OCI-LY1 (cell line): ENCODE data around the gene KRTAP10-8.
"Not testable (repeated sequence)": the region's sequence is repeated elsewhere in the genome, so short reads cannot be mapped to it uniquely, and the experiment has no call there.

Experiments used
- H2AFZ ChIP-seq: fragments of 200-600 bp; sonication (generic), shearing (Covaris generic); 2 replicates; pipeline ENCODE4 v1.6.0; 2014; ENCODE audit warnings: antibody characterized with exemption, mild to moderate bottlenecking, low read length
- H3F3A ChIP-seq: fragments of 200-600 bp; sonication (generic), shearing (Covaris generic); 2 replicates; pipeline ENCODE4 v1.6.0; 2014; ENCODE audit warnings: mild to moderate bottlenecking, antibody characterized with exemption, low read length, moderate library complexity; ENCODE audit not compliant: insufficient read depth
- H3K27ac ChIP-seq: fragments of 200-600 bp; sonication (generic); 2 replicates; pipeline ENCODE4 v1.5.1; 2014; ENCODE audit warnings: low read length, mixed run types, mild to moderate bottlenecking, low read depth; ENCODE audit not compliant: poor library complexity, severe bottlenecking
- H3K27me3 ChIP-seq: fragments of 200-600 bp; sonication (generic); 2 replicates; pipeline ENCODE4 v1.6.0; 2014; ENCODE audit warnings: antibody characterized with exemption, mild to moderate bottlenecking, low read length, moderate library complexity; ENCODE audit not compliant: insufficient read depth
- H3K36me3 ChIP-seq: fragments of 200-600 bp; sonication (generic); 2 replicates; pipeline ENCODE4 v1.6.1; 2014; ENCODE audit warnings: mild to moderate bottlenecking, antibody characterized with exemption, low read length, moderate library complexity, mixed read lengths; ENCODE audit not compliant: insufficient read depth
- H3K4me1 ChIP-seq: fragments of 200-600 bp; sonication (generic); 2 replicates; pipeline ENCODE4 v1.5.1; 2014; ENCODE audit warnings: mild to moderate bottlenecking, low read length, moderate library complexity; ENCODE audit not compliant: insufficient read depth, severe bottlenecking
- H3K4me2 ChIP-seq: fragments of 200-600 bp; sonication (generic), shearing (Covaris generic); 2 replicates; pipeline ENCODE4 v1.6.1; 2014; ENCODE audit warnings: low read length
- H3K4me3 ChIP-seq: fragments of 200-600 bp; sonication (generic); 2 replicates; pipeline ENCODE4 v1.5.1; 2014; ENCODE audit warnings: low read length, low read depth, mild to moderate bottlenecking, mixed read lengths; ENCODE audit not compliant: poor library complexity, severe bottlenecking
- H3K79me2 ChIP-seq: fragments of 200-600 bp; shearing (Covaris generic); 2 replicates; pipeline ENCODE4 v1.6.1; 2016; ENCODE audit warnings: mixed run types, low read length, mixed read lengths; ENCODE audit not compliant: insufficient read depth
- H3K9ac ChIP-seq: fragments of 200-600 bp; sonication (generic), shearing (Covaris generic); 2 replicates; pipeline ENCODE4 v1.6.1; 2014; ENCODE audit warnings: mild to moderate bottlenecking, low read length, mixed read lengths
- H3K9me2 ChIP-seq: fragments of 200-600 bp; sonication (generic), shearing (Covaris generic); 2 replicates; pipeline ENCODE4 v1.6.1; 2014; ENCODE audit warnings: low read depth, mild to moderate bottlenecking, low read length, mixed read lengths
- H3K9me3 ChIP-seq: fragments of 200-600 bp; shearing (Covaris generic); 2 replicates; pipeline ENCODE4 v1.6.1; 2014; ENCODE audit warnings: low read length, mixed read lengths
- H4K20me1 ChIP-seq: fragments of 200-600 bp; sonication (generic), shearing (Covaris generic); 2 replicates; pipeline ENCODE4 v1.6.0; 2016; ENCODE audit warnings: mild to moderate bottlenecking, low read length; ENCODE audit not compliant: insufficient read depth
- CTCF ChIP-seq: fragments of 200-600 bp; sonication (generic), shearing (Covaris generic); IDR thresholded peaks from 2 replicates; pipeline ENCODE4 v1.5.1; 2017; ENCODE audit warnings: mild to moderate bottlenecking, antibody characterized with exemption, low read length, moderate library complexity, mixed read lengths
- EZH2 ChIP-seq: fragments of 200-600 bp; sonication (generic), shearing (Covaris generic); IDR thresholded peaks from 2 replicates; pipeline ENCODE4 v1.8.0; 2017; ENCODE audit warnings: borderline replicate concordance, mixed run types, mild to moderate bottlenecking, antibody characterized with exemption, low read length, moderate library complexity, mixed read lengths

KRTAP10-8 gene

GRCh38 chr21:44571844-44572782, 39.8 kb upstream of the KRTAP10-8 start:
- Histone ChIP-seq H3F3A (no peaks in the 10 kb centered on the region), H3K4me3 (no peak overlapping the region), H2AFZ (no peak overlapping the region), H3K9me2 (no peaks in the 10 kb centered on the region), H3K4me2 (no peak overlapping the region), H3K27ac (no peak overlapping the region), H3K79me2 (no peaks in the 10 kb centered on the region), H3K4me1 (no peaks in the 10 kb centered on the region), H3K9me3 (peaks cover under 1% of the 10 kb centered on the region; the same call in 1 of the 2 replicates), H3K9ac (no peak overlapping the region), H4K20me1 (no peaks in the 10 kb centered on the region), H3K27me3 (peaks cover 8% of the 10 kb centered on the region; the same call in 1 of the 2 replicates), H3K36me3 (no peaks in the 10 kb centered on the region; the same call in 1 of the 2 replicates)
- TF ChIP-seq CTCF (no peak), EZH2 (no peak)

- Histone ChIP-seq H3K27ac (no peak overlapping the region), H2AFZ (no peak overlapping the region), H3K9ac (no peak overlapping the region), H3K27me3 (peaks cover 8% of the 10 kb centered on the region; the same call in 1 of the 2 replicates), H3K4me3 (no peak overlapping the region), H3K9me3 (peaks cover 4% of the 10 kb centered on the region; the same call in 1 of the 2 replicates), H3K9me2 (no peaks in the 10 kb centered on the region), H3K4me2 (no peak overlapping the region), H3K4me1 (no peaks in the 10 kb centered on the region), H3F3A (no peaks in the 10 kb centered on the region), H3K36me3 (no peaks in the 10 kb centered on the region; the same call in 1 of the 2 replicates), H3K79me2 (no peaks in the 10 kb centered on the region), H4K20me1 (no peaks in the 10 kb centered on the region)
- TF ChIP-seq CTCF (no peak), EZH2 (no peak)
These were observed 38.8 kb upstream of the KRTAP10-8 start for GRCh38 chr21:44572959-44573583.

GRCh38 chr21:44573630-44574456, 38.0 kb upstream of the KRTAP10-8 start, which contains the start of gene KRTAP10-4:
KRTAP10-4 (plus strand) TSS chr21:44573729; CDS start chr21:44573759, 30 bp downstream.
- not testable (repeated sequence) for H3K9me2 ChIP-seq, H3K4me1 ChIP-seq, H3K27ac ChIP-seq, H4K20me1 ChIP-seq, H3K9me3 ChIP-seq, H3K4me3 ChIP-seq, H3K9ac ChIP-seq, H2AFZ ChIP-seq, H3K79me2 ChIP-seq, H3K4me2 ChIP-seq, H3K27me3 ChIP-seq, H3F3A ChIP-seq, H3K36me3 ChIP-seq
